GM12878 (cell line): ENCODE data around the gene FAM151A. TPM values are rescaled to one million over a fixed set of nuclear protein-coding genes. Genes with fewer than 3 reads are reported as not detected.

ENCODE experiments used
- ATAC-seq: fragments of 200-7000 bp; cut with Tn5 transposase; 3 replicates; pipeline ENCODE4 v1.9.1; 2020; ENCODE audit warnings: mild to moderate bottlenecking, moderate library complexity
- BruUV-seq: library from RNA; stranded (reverse); fragments of 400-500 nt; replicated peaks from 2 replicates; lab custom pipeline; 2021; lab: Mats Ljungman, UMichigan
- CTCF ChIA-PET: fragments of 300-600 bp; sonication (Branson Sonifier 250); formaldehyde crosslinking; extraction: SDS; loops from one replicate; lab custom pipeline; 2021; ENCODE audit warnings: inconsistent platforms; lab: Yijun Ruan, JAX
- POLR2A ChIA-PET: fragments of 350-600 bp; formaldehyde crosslinking; extraction: SDS; loops from one replicate; lab custom pipeline; 2021; ENCODE audit warnings: inconsistent platforms; lab: Charles Lee
- RAD21 ChIA-PET: fragments of 300-600 bp; sonication (Branson Sonifier 250); formaldehyde crosslinking; loops from one replicate; lab custom pipeline; 2023; ENCODE audit warnings: antibody characterized with exemption; ENCODE audit not compliant: unreplicated experiment; lab: Charles Lee
- SMC1A ChIA-PET: fragments of 300-600 bp; sonication (Branson Sonifier 250); formaldehyde crosslinking; loops from one replicate; lab custom pipeline; 2023; ENCODE audit not compliant: unreplicated experiment, uncharacterized antibody; lab: Charles Lee
- DNase-seq: peaks from one replicate; pipeline ENCODE4 v3.0.0-alpha.2; 2011; ENCODE audit warnings: low read depth, low spot score
- FAIRE-seq: peaks from 3 replicates; lab custom pipeline; 2011; peaks lifted over from hg19 to GRCh38; lab: Jason Lieb, UNC
- H2AFZ ChIP-seq: 2 replicates; pipeline ENCODE4 v1.6.0; 2011; ENCODE audit warnings: low read depth, low read length, control low read depth; ENCODE audit not compliant: control insufficient read depth
- H3K27ac ChIP-seq: 2 replicates; pipeline ENCODE4 v1.5.1; 2011; ENCODE audit warnings: control low read depth; ENCODE audit not compliant: control insufficient read depth, insufficient read depth
- H3K27me3 ChIP-seq, 2 experiments: replicated peaks in 1 of 2; 2 replicates each; pipeline versions ENCODE4 v1.6.0 to v1.6.1; 2011; ENCODE audit warnings: low read length in 1 of 2; ENCODE audit not compliant: control insufficient read depth in 2 of 2, insufficient read depth in 2 of 2
- H3K36me3 ChIP-seq, 2 experiments: 2 replicates each; pipeline ENCODE4 v1.5.1; 2011; ENCODE audit warnings: low read length in 1 of 2; ENCODE audit not compliant: control insufficient read depth in 2 of 2, insufficient read depth in 2 of 2
- H3K4me1 ChIP-seq: 2 replicates; pipeline ENCODE4 v1.6.1; 2011; ENCODE audit warnings: mild to moderate bottlenecking, low read length, moderate library complexity, mixed read lengths; ENCODE audit not compliant: control insufficient read depth, insufficient read depth
- H3K4me2 ChIP-seq: 2 replicates; pipeline ENCODE4 v1.6.0; 2011; ENCODE audit warnings: control low read depth; ENCODE audit not compliant: control insufficient read depth, insufficient read depth
- H3K4me3 ChIP-seq: fragments of 200-600 bp; sonication (generic); 2 replicates; pipeline ENCODE4 v1.5.1; 2016
- H3K79me2 ChIP-seq: 2 replicates; pipeline ENCODE4 v1.6.0; 2011; ENCODE audit warnings: low read length; ENCODE audit not compliant: control insufficient read depth, insufficient read depth
- H3K9ac ChIP-seq: 2 replicates; pipeline ENCODE4 v1.8.0; 2011; ENCODE audit warnings: low read length, control low read depth, mixed read lengths; ENCODE audit not compliant: control insufficient read depth, insufficient read depth
- H3K9me3 ChIP-seq: replicated peaks from 3 replicates; pipeline ENCODE4 v1.5.1; 2011; ENCODE audit warnings: mild to moderate bottlenecking, low read length; ENCODE audit not compliant: control insufficient read depth, insufficient read depth
- H4K20me1 ChIP-seq: 2 replicates; pipeline ENCODE4 v1.6.0; 2011; ENCODE audit not compliant: control insufficient read depth, insufficient read depth
- ETV6 ChIP-seq, 2 experiments: fragments of 450-650 bp in 1 of 2; IDR thresholded peaks in 1 of 2; conservative IDR thresholded peaks in 1 of 2; 2 replicates each; pipeline ENCODE4 v1.6.1; 2014; ENCODE audit warnings: antibody characterized with exemption in 1 of 2, borderline replicate concordance in 1 of 2, low read depth in 1 of 2, mild to moderate bottlenecking in 1 of 2, moderate library complexity in 1 of 2
- GABPA ChIP-seq: IDR thresholded peaks from 2 replicates; pipeline ENCODE4 v1.6.1; 2014; ENCODE audit warnings: antibody characterized with exemption, low read depth, mild to moderate bottlenecking, inconsistent platforms
- IKZF1 ChIP-seq: fragments of 450-650 bp; conservative IDR thresholded peaks from 2 replicates; pipeline ENCODE4 v1.6.1; 2017; ENCODE audit warnings: antibody characterized with exemption, mild to moderate bottlenecking
- LARP7 ChIP-seq: fragments of 450-650 bp; IDR thresholded peaks from 2 replicates; pipeline ENCODE4 v1.6.1; 2017; ENCODE audit warnings: mild to moderate bottlenecking
- NFIC ChIP-seq: IDR thresholded peaks from 2 replicates; pipeline ENCODE4 v1.6.1; 2012; ENCODE audit warnings: low read depth, mild to moderate bottlenecking, inconsistent platforms, low read length, moderate library complexity
- PML ChIP-seq: IDR thresholded peaks from 2 replicates; pipeline ENCODE4 v1.6.1; 2012; ENCODE audit warnings: low read length, inconsistent platforms
- RAD21 ChIP-seq: IDR thresholded peaks from 2 replicates; pipeline ENCODE4 v1.6.1; 2011; ENCODE audit warnings: mild to moderate bottlenecking, low read depth, low read length, moderate library complexity; ENCODE audit not compliant: insufficient read depth
- RB1 ChIP-seq: fragments of 450-650 bp; formaldehyde crosslinking; IDR thresholded peaks from 2 replicates; pipeline ENCODE4 v1.6.1; 2017; ENCODE audit warnings: mild to moderate bottlenecking, borderline replicate concordance
- SREBF1 ChIP-seq: IDR thresholded peaks from 2 replicates; pipeline ENCODE4 v1.6.1; 2012; ENCODE audit warnings: mild to moderate bottlenecking, low read length
- TARDBP ChIP-seq: IDR thresholded peaks from 2 replicates; pipeline ENCODE4 v1.6.1; 2016; ENCODE audit warnings: borderline replicate concordance
- YBX1 ChIP-seq: fragments of 450-650 bp; IDR thresholded peaks from 2 replicates; pipeline ENCODE4 v1.6.1; 2016; ENCODE audit warnings: antibody characterized with exemption
- WGBS: methylation state at CpG from one replicate; pipeline ENCODE4 v1.1.6; 2016; ENCODE audit warnings: low lambda C conversion rate; ENCODE audit not compliant: insufficient replicate concordance, insufficient coverage; ENCODE audit errors: missing lambda C conversion rate; 5-methylcytosine and 5-hydroxymethylcytosine counted together
- in situ Hi-C: fragments of 300-500 bp; cut with MboI; formaldehyde crosslinking; loops from 9 replicates; pipeline ENCODE4 v1.14.3; 2018; ENCODE audit warnings: mixed read lengths
- intact Hi-C: fragments of 100-400 bp; cut with micrococcal nuclease; formaldehyde crosslinking; loops from one replicate; pipeline ENCODE4 v1.14.2; 2022; ENCODE audit not compliant: unreplicated experiment
- polyA plus RNA-seq, 11 experiments: library from polyadenylated mRNA; depleted of rRNA in 4 of 11; unstranded in 6 of 11; stranded (reverse) in 5 of 11; fragments of >200 nt; fragmentation: Nextera tagmentation in 4 of 11; fragmentation: Illumina TruSeq in 1 of 11; extraction: Ambion mirVana in 4 of 11; extraction: Trizol in 1 of 11; gene quantifications; 1 replicate in 1 of 11; 2 replicates in 10 of 11; pipeline versions ENCODE4 v1.2.1 to v1.2.3, GENCODE V29; 2011 to 2016; ENCODE audit warnings: inconsistent platforms in 2 of 11, missing spikeins in 2 of 11, low read depth in 1 of 11
- total RNA-seq, 4 experiments: library from RNA; depleted of rRNA in 3 of 4; stranded (reverse); fragments of >200 nt in 3 of 4; fragmentation: Illumina TruSeq in 1 of 4; extraction: Trizol in 1 of 4; gene quantifications; 2 replicates each; pipeline versions ENCODE4 v1.2.1 to v1.2.3, GENCODE V29; 2013 to 2021
- TF ChIP-seq, protein P1 (sequence below): fragments of 450-650 bp; formaldehyde crosslinking; IDR thresholded peaks from 2 replicates; pipeline ENCODE4 v1.4.0; 2022; ENCODE audit warnings: mild to moderate bottlenecking, moderate library complexity
- TF ChIP-seq, protein P2 (sequence below): IDR thresholded peaks from 2 replicates; pipeline ENCODE4 v1.6.1; 2011; ENCODE audit warnings: mild to moderate bottlenecking, low read depth, low read length, moderate library complexity; ENCODE audit not compliant: insufficient replicate concordance
- TF ChIP-seq, protein P3 (sequence below): fragments of 450-650 bp; IDR thresholded peaks from 2 replicates; pipeline ENCODE4 v1.6.1; 2017; ENCODE audit warnings: mild to moderate bottlenecking, moderate library complexity
- TF ChIP-seq, protein P4 (sequence below): fragments of 450-650 bp; conservative IDR thresholded peaks from 2 replicates; pipeline ENCODE4 v1.6.1; 2017; ENCODE audit warnings: mild to moderate bottlenecking, moderate library complexity

Gene FAM151A
- total and polyA plus RNA-seq, 10 of the 15 experiments (the other 5 are each of a cell fraction or from before 2014, with no cell fraction given), result 0.09 to 0.34 (median 0.14) TPM; not detected in 5

DNA sequence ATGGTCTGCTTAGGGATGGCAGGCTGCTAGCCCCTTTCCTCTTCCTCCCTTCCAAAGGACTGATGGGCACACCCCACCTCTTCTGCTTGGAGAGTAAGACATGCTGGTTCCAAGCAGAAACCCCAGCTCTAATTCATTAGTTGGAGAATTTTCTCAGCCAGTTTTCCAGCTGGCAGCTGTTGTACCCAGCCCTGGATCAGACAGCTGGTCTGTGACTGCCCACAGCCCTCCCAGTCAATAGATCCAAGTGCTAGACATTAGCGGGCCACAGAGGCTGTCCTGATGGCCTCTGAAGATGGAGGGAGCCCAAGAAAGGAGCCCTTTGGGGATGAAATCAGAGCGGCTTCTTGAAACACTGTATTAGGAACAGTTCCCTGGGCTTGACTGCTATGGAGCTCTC is 39.5 kb downstream of the FAM151A start:
- ChIA-PET SMC1A (no interaction called here), RAD21 (no interaction called here), CTCF (no interaction called here), POLR2A (no interaction called here)
- intact Hi-C loops (no loop called here), in situ Hi-C loops (no loop called here)
- BruUV-seq, result no TSS peak
- H4K20me1 ChIP-seq, result no peaks in the 10 kb centered on the region
- ATAC-seq (no peak), FAIRE-seq (no peak), DNase-seq (no peak)
- H2AFZ ChIP-seq, result no peak overlapping the region
- no peaks in the 10 kb centered on the region for H3K79me2 ChIP-seq
- no peak overlapping the region for H3K4me3 ChIP-seq
- WGBS, result 17% methylated on average over 2 of the region's 2 CpGs
- no peaks in the 10 kb centered on the region for H3K9me3 ChIP-seq
- H3K4me2 ChIP-seq, result no peak overlapping the region
- H3K27me3 ChIP-seq, result no peaks in the 10 kb centered on the region
- no peaks in the 10 kb centered on the region for H3K36me3 ChIP-seq
- H3K9ac ChIP-seq, result no peak overlapping the region
- no peak overlapping the region for H3K27ac ChIP-seq
- no peaks in the 10 kb centered on the region for H3K4me1 ChIP-seq
- TF ChIP-seq TARDBP (no peak), YBX1 (no peak), RB1 (no peak), GABPA (no peak), IKZF1 (no peak), LARP7 (no peak), SREBF1 (no peak), ETV6 (conservative IDR thresholded peaks at IDR 0.05 in 1 of 2, IDR thresholded peaks at IDR 0.05 in 1 of 2; ENCODE audit: borderline replicate concordance in 1 of 2, low read depth in 1 of 2) (no peak), NFIC (no peak), RAD21 (no peak), PML (no peak)
- TF ChIP-seq, protein P1, sequence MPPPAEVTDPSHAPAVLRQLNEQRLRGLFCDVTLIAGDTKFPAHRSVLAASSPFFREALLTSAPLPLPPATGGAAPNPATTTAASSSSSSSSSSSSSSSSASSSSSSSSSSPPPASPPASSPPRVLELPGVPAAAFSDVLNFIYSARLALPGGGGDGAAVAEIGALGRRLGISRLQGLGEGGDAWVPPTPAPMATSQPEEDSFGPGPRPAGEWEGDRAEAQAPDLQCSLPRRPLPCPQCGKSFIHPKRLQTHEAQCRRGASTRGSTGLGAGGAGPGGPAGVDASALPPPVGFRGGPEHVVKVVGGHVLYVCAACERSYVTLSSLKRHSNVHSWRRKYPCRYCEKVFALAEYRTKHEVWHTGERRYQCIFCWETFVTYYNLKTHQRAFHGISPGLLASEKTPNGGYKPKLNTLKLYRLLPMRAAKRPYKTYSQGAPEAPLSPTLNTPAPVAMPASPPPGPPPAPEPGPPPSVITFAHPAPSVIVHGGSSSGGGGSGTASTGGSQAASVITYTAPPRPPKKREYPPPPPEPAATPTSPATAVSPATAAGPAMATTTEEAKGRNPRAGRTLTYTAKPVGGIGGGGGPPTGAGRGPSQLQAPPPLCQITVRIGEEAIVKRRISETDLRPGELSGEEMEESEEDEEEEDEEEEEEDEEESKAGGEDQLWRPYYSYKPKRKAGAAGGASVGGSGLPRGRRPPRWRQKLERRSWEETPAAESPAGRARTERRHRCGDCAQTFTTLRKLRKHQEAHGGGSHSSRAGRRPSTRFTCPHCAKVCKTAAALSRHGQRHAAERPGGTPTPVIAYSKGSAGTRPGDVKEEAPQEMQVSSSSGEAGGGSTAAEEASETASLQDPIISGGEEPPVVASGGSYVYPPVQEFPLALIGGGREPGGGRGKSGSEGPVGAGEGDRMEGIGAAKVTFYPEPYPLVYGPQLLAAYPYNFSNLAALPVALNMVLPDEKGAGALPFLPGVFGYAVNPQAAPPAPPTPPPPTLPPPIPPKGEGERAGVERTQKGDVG (CRISPR knock-in tag), result no peak
- TF ChIP-seq, protein P2, sequence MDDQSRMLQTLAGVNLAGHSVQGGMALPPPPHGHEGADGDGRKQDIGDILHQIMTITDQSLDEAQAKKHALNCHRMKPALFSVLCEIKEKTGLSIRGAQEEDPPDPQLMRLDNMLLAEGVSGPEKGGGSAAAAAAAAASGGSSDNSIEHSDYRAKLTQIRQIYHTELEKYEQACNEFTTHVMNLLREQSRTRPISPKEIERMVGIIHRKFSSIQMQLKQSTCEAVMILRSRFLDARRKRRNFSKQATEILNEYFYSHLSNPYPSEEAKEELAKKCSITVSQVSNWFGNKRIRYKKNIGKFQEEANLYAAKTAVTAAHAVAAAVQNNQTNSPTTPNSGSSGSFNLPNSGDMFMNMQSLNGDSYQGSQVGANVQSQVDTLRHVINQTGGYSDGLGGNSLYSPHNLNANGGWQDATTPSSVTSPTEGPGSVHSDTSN, result no peak
- TF ChIP-seq, protein P3, sequence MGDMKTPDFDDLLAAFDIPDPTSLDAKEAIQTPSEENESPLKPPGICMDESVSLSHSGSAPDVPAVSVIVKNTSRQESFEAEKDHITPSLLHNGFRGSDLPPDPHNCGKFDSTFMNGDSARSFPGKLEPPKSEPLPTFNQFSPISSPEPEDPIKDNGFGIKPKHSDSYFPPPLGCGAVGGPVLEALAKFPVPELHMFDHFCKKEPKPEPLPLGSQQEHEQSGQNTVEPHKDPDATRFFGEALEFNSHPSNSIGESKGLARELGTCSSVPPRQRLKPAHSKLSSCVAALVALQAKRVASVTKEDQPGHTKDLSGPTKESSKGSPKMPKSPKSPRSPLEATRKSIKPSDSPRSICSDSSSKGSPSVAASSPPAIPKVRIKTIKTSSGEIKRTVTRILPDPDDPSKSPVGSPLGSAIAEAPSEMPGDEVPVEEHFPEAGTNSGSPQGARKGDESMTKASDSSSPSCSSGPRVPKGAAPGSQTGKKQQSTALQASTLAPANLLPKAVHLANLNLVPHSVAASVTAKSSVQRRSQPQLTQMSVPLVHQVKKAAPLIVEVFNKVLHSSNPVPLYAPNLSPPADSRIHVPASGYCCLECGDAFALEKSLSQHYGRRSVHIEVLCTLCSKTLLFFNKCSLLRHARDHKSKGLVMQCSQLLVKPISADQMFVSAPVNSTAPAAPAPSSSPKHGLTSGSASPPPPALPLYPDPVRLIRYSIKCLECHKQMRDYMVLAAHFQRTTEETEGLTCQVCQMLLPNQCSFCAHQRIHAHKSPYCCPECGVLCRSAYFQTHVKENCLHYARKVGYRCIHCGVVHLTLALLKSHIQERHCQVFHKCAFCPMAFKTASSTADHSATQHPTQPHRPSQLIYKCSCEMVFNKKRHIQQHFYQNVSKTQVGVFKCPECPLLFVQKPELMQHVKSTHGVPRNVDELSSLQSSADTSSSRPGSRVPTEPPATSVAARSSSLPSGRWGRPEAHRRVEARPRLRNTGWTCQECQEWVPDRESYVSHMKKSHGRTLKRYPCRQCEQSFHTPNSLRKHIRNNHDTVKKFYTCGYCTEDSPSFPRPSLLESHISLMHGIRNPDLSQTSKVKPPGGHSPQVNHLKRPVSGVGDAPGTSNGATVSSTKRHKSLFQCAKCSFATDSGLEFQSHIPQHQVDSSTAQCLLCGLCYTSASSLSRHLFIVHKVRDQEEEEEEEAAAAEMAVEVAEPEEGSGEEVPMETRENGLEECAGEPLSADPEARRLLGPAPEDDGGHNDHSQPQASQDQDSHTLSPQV, result no peak
- TF ChIP-seq, protein P4, sequence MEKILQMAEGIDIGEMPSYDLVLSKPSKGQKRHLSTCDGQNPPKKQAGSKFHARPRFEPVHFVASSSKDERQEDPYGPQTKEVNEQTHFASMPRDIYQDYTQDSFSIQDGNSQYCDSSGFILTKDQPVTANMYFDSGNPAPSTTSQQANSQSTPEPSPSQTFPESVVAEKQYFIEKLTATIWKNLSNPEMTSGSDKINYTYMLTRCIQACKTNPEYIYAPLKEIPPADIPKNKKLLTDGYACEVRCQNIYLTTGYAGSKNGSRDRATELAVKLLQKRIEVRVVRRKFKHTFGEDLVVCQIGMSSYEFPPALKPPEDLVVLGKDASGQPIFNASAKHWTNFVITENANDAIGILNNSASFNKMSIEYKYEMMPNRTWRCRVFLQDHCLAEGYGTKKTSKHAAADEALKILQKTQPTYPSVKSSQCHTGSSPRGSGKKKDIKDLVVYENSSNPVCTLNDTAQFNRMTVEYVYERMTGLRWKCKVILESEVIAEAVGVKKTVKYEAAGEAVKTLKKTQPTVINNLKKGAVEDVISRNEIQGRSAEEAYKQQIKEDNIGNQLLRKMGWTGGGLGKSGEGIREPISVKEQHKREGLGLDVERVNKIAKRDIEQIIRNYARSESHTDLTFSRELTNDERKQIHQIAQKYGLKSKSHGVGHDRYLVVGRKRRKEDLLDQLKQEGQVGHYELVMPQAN, result no peak
